Endothelial cell of umbilical vein (primary cell): Measurements from ENCODE around the gene SIN3B. TPM values are rescaled to one million over a fixed set of nuclear protein-coding genes. Genes with fewer than 3 reads are reported as not detected.

Experiments used
- BruUV-seq: library from RNA; stranded (reverse); fragments of 400-500 nt; replicated peaks from 2 replicates; lab custom pipeline; 2021; lab: Mats Ljungman, UMichigan
- CTCF ChIA-PET: fragments of 300-600, 350-600 bp; sonication (Branson Sonifier 250); formaldehyde crosslinking; loops from one replicate; lab custom pipeline; 2021; ENCODE audit warnings: antibody characterized with exemption, inconsistent platforms; lab: Charles Lee
- POLR2A ChIA-PET: fragments of 300-600, 350-600 bp; sonication (Branson Sonifier 250); formaldehyde crosslinking; loops from one replicate; lab custom pipeline; 2021; ENCODE audit warnings: antibody characterized with exemption, inconsistent platforms; lab: Charles Lee
- DNase-seq: peaks from one replicate; pipeline ENCODE4 v3.0.0-alpha.2; 2011; ENCODE audit warnings: low read depth, low spot score
- FAIRE-seq: peaks from 2 replicates; lab custom pipeline; 2011; peaks lifted over from hg19 to GRCh38; lab: Jason Lieb, UNC
- H2AFZ ChIP-seq: 2 replicates; pipeline ENCODE4 v1.6.0; 2012; ENCODE audit warnings: low read depth, low read length, control low read depth, inconsistent platforms
- H3K27ac ChIP-seq: 2 replicates; pipeline ENCODE4 v1.5.1; 2011; ENCODE audit warnings: low read depth, mild to moderate bottlenecking, control low read depth, low read length, moderate library complexity; ENCODE audit not compliant: insufficient read depth
- H3K27me3 ChIP-seq, 2 experiments: 2 replicates each; pipeline versions ENCODE4 v1.6.0 to v1.6.1; 2011; ENCODE audit warnings: low read length in 2 of 2, mixed read lengths in 1 of 2; ENCODE audit not compliant: control insufficient read depth in 2 of 2, insufficient read depth in 2 of 2
- H3K36me3 ChIP-seq, 2 experiments: 2 replicates in 1 of 2; 3 replicates in 1 of 2; pipeline ENCODE4 v1.5.1; 2011; ENCODE audit warnings: low read length in 2 of 2, mild to moderate bottlenecking in 1 of 2, moderate library complexity in 1 of 2; ENCODE audit not compliant: control insufficient read depth in 2 of 2, insufficient read depth in 2 of 2; ENCODE audit errors: extremely low read depth in 1 of 2
- H3K4me1 ChIP-seq: 3 replicates; pipeline ENCODE4 v1.5.1; 2011; ENCODE audit warnings: mild to moderate bottlenecking, low read length; ENCODE audit not compliant: control insufficient read depth, insufficient read depth; ENCODE audit errors: extremely low read depth
- H3K4me2 ChIP-seq: 2 replicates; pipeline ENCODE4 v1.6.1; 2011; ENCODE audit warnings: low read length, control low read depth, mixed read lengths; ENCODE audit not compliant: insufficient read depth
- H3K4me3 ChIP-seq, 3 experiments: fragments of 200-600 bp in 1 of 3; sonication (generic), shearing (Covaris generic) in 1 of 3; replicated peaks in 1 of 3; 2 replicates each; pipeline ENCODE4 v1.5.1; 2011 to 2016; ENCODE audit warnings: control low read depth in 3 of 3, low read length in 3 of 3, mild to moderate bottlenecking in 2 of 3, inconsistent platforms in 1 of 3, low read depth in 1 of 3, moderate library complexity in 1 of 3; ENCODE audit not compliant: insufficient read depth in 1 of 3
- H3K79me2 ChIP-seq: 2 replicates; pipeline ENCODE4 v1.6.0; 2012; ENCODE audit warnings: low read length, inconsistent platforms; ENCODE audit not compliant: control insufficient read depth, insufficient read depth
- H3K9ac ChIP-seq: replicated peaks from 2 replicates; pipeline ENCODE3; 2011; ENCODE audit warnings: low read length, control low read depth; ENCODE audit not compliant: insufficient read depth; ENCODE audit errors: extremely low read depth
- H3K9me1 ChIP-seq: replicated peaks from 3 replicates; pipeline ENCODE4 v1.6.0; 2011; ENCODE audit warnings: mild to moderate bottlenecking, low read length; ENCODE audit not compliant: control insufficient read depth, insufficient read depth; ENCODE audit errors: extremely low read depth
- H3K9me3 ChIP-seq: replicated peaks from 2 replicates; pipeline ENCODE4 v1.5.1; 2012; ENCODE audit warnings: low read length, inconsistent platforms; ENCODE audit not compliant: control insufficient read depth, insufficient read depth
- H4K20me1 ChIP-seq: replicated peaks from 2 replicates; pipeline ENCODE3; 2011; ENCODE audit warnings: mild to moderate bottlenecking, low read length; ENCODE audit not compliant: control insufficient read depth, insufficient read depth; ENCODE audit errors: extremely low read depth
- EZH2 ChIP-seq: IDR thresholded peaks from 2 replicates; pipeline ENCODE4 v1.6.1; 2012; ENCODE audit warnings: borderline replicate concordance, low read depth, mild to moderate bottlenecking, moderate library complexity, low read length, inconsistent platforms; ENCODE audit not compliant: severe bottlenecking
- FOS ChIP-seq: IDR thresholded peaks from 2 replicates; pipeline ENCODE4 v1.6.1; 2011; ENCODE audit warnings: mild to moderate bottlenecking, low read length, moderate library complexity, borderline replicate concordance; ENCODE audit not compliant: insufficient read depth
- GATA2 ChIP-seq: IDR thresholded peaks from 2 replicates; pipeline ENCODE4 v1.7.0; 2011; ENCODE audit warnings: low read depth, mild to moderate bottlenecking, moderate library complexity, mixed read lengths, low read length; ENCODE audit not compliant: insufficient read length, insufficient read depth
- JUN ChIP-seq: IDR thresholded peaks from 2 replicates; pipeline ENCODE4 v1.6.1; 2011; ENCODE audit warnings: borderline replicate concordance, low read depth; ENCODE audit not compliant: insufficient read length, insufficient read depth
- MYC ChIP-seq: IDR thresholded peaks from one replicate; pipeline ENCODE4 v1.6.1; 2011; ENCODE audit warnings: mild to moderate bottlenecking, low read depth, low read length
- dilution Hi-C: fragments of 300-500 bp; cut with MboI; formaldehyde crosslinking; loops from one replicate; pipeline ENCODE4 v1.15.0; 2019; ENCODE audit warnings: low sequenced_read_pairs; ENCODE audit not compliant: extremely low pct_ligation_motif_present
- intact Hi-C: fragments of 100-400 bp; cut with micrococcal nuclease; formaldehyde crosslinking; loops from one replicate; pipeline ENCODE4 v1.10.0; 2022
- polyA plus RNA-seq, 4 experiments: library from polyadenylated mRNA; depleted of rRNA in 3 of 4; stranded (reverse) in 3 of 4; unstranded in 1 of 4; fragments of >200 nt; gene quantifications; 2 replicates each; pipeline versions ENCODE4 v1.2.1 to v1.2.3, GENCODE V29; 2011 to 2012; ENCODE audit warnings: missing spikeins in 1 of 4
- total RNA-seq: library from RNA; stranded (reverse); gene quantifications from 2 replicates; pipeline ENCODE4 v1.2.3, GENCODE V29; 2021
- TF ChIP-seq, protein P1 (sequence below), 2 donors: IDR thresholded peaks; 1 replicate in 1 of 2; 2 replicates in 1 of 2; pipeline ENCODE4 v1.5.1; 2011; ENCODE audit warnings: low read length in 2 of 2, mild to moderate bottlenecking in 2 of 2, moderate library complexity in 2 of 2, control low read depth in 1 of 2, inconsistent platforms in 1 of 2, low read depth in 1 of 2; ENCODE audit not compliant: insufficient read depth in 1 of 2; ENCODE audit errors: extremely low read depth in 1 of 2

SIN3B gene
- total and polyA plus RNA-seq, 2 donors (not counting 3 experiments of a cell fraction or from before 2014, with no cell fraction given): 46.2 to 75.0 TPM

GRCh38 chr19:16898361-16899015, 69.3 kb downstream of the SIN3B start:
- H3K9me1 ChIP-seq: no peaks in the 10 kb centered on the region
- H2AFZ ChIP-seq: no peak overlapping the region
- H3K36me3 ChIP-seq: no peaks in the 10 kb centered on the region
- DNase-seq (no peak), FAIRE-seq (no peak)
- no peaks in the 10 kb centered on the region for H3K4me1 ChIP-seq
- dilution Hi-C loops: no loop called here
- H3K9ac ChIP-seq: no peak overlapping the region
- no peaks in the 10 kb centered on the region for H3K79me2 ChIP-seq
- H3K27me3 ChIP-seq: no peaks in the 10 kb centered on the region
- intact Hi-C loops: loop anchor here (1.0 kb wide), 3 partner anchors 119 to 184 kb away; no protein-coding TSS in a partner anchor
- no peaks in the 10 kb centered on the region for H3K9me3 ChIP-seq
- POLR2A ChIA-PET: no interaction called here
- TF ChIP-seq MYC: no peak
- no peak for TF ChIP-seq EZH2
- no peak for TF ChIP-seq JUN
- no peak for TF ChIP-seq FOS
- TF ChIP-seq GATA2: no peak
- BruUV-seq: no TSS peak
- H3K27ac ChIP-seq: no peak overlapping the region
- CTCF ChIA-PET: no interaction called here
- H4K20me1 ChIP-seq: no peaks in the 10 kb centered on the region
- H3K4me3 ChIP-seq: no peak overlapping the region
- no peak overlapping the region for H3K4me2 ChIP-seq

GRCh38 chr19:16899566-16900075, 70.4 kb downstream of the SIN3B start:
- H3K79me2 ChIP-seq: no peaks in the 10 kb centered on the region
- POLR2A ChIA-PET: no interaction called here
- DNase-seq (peak; percentile 16), FAIRE-seq (no peak)
- H3K4me1 ChIP-seq: no peaks in the 10 kb centered on the region
- H3K4me3 ChIP-seq: no peak overlapping the region
- H3K4me2 ChIP-seq: no peak overlapping the region
- no peaks in the 10 kb centered on the region for H4K20me1 ChIP-seq
- H3K9ac ChIP-seq: no peak overlapping the region
- no peak overlapping the region for H3K27ac ChIP-seq
- CTCF ChIA-PET: interaction anchor here (1.2 to 2.7 kb wide), 4 partner anchors 120 to 185 kb away, joined by 4 to 13 read pairs (median 6); no protein-coding TSS in a partner anchor
- dilution Hi-C loops (no loop called here), intact Hi-C loops (loop anchor here (1.0 kb wide), 3 partner anchors 120 to 185 kb away; no protein-coding TSS in a partner anchor)
- no peak overlapping the region for H2AFZ ChIP-seq
- H3K9me3 ChIP-seq: no peaks in the 10 kb centered on the region
- H3K9me1 ChIP-seq: no peaks in the 10 kb centered on the region
- no peaks in the 10 kb centered on the region for H3K36me3 ChIP-seq
- no TSS peak for BruUV-seq
- TF ChIP-seq EZH2: no peak
- TF ChIP-seq, protein P1, sequence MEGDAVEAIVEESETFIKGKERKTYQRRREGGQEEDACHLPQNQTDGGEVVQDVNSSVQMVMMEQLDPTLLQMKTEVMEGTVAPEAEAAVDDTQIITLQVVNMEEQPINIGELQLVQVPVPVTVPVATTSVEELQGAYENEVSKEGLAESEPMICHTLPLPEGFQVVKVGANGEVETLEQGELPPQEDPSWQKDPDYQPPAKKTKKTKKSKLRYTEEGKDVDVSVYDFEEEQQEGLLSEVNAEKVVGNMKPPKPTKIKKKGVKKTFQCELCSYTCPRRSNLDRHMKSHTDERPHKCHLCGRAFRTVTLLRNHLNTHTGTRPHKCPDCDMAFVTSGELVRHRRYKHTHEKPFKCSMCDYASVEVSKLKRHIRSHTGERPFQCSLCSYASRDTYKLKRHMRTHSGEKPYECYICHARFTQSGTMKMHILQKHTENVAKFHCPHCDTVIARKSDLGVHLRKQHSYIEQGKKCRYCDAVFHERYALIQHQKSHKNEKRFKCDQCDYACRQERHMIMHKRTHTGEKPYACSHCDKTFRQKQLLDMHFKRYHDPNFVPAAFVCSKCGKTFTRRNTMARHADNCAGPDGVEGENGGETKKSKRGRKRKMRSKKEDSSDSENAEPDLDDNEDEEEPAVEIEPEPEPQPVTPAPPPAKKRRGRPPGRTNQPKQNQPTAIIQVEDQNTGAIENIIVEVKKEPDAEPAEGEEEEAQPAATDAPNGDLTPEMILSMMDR (IDR thresholded peaks at IDR 0.05; ENCODE audit: extremely low read depth in 1 of 2, insufficient read depth in 1 of 2, low read depth in 1 of 2, low read length in 2 of 2): peak; percentile 50 to 58
- TF ChIP-seq MYC: no peak
- H3K27me3 ChIP-seq: no peaks in the 10 kb centered on the region
